Measurements from ENCODE around the gene TLR2.
"Not testable (repeated sequence)": the region's sequence is repeated elsewhere in the genome, so short reads cannot be mapped to it uniquely, and the experiment has no call there.

The TLR2 gene

DNA sequence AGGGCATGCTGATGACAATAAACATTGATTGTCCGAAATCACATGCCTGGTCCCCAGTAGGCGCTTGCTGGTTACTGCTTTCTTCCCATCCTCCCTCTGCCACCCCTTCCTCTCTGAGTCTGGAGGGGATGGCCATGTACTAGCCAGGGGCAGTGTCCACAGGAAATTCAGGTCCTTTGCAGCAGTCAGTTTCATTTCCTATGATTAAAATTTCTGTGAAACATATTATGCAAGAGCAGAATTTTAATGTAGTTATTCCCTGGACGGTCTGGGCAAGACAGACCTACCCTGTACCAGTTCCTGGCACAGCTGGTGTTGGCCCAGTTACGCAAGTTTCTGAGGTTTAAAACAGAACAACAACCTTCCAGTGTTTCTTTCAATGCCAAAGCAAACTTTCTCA lies 28.2 kb upstream of the TLR2 start:
- no peak for DNase-seq (ENCODE audit: low read depth in 1 of 2, low spot score in 1 of 2)

- no peak for DNase-seq (ENCODE audit: low read depth in 1 of 2, low spot score in 1 of 2)
Observed at GRCh38 chr4:153661215-153661822, 22.8 kb upstream of the TLR2 start.

DNA sequence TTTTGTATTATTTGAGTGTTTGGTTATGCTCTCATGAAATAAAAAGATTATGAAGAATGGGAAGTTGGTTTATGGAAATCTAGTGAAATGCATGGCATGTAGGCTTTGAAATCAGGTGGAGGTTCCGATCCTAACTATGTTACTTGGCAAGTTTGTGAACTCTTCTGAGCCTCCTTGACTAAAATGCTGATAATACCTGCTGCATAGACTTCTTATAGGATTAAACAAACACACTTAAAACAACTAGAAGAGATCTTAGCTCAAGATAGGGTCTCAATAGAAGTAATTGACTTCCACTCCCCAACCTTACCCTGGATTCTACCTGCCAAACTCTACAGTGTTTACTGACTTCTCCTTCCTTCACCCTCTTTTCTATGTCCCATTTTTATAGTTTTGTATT lies 22.2 kb upstream of the TLR2 start:
- no peak for DNase-seq (ENCODE audit: low read depth in 1 of 2, low spot score in 1 of 2)

GRCh38 chr4:153663667-153664066 lies 20.4 kb upstream of the TLR2 start:
- no peak for DNase-seq (ENCODE audit: low read depth in 1 of 2, low spot score in 1 of 2)

GRCh38 chr4:153666505-153666904 lies 17.6 kb upstream of the TLR2 start:
- DNase-seq (ENCODE audit: low read depth in 1 of 2, low spot score in 1 of 2) = not testable (repeated sequence)

DNA sequence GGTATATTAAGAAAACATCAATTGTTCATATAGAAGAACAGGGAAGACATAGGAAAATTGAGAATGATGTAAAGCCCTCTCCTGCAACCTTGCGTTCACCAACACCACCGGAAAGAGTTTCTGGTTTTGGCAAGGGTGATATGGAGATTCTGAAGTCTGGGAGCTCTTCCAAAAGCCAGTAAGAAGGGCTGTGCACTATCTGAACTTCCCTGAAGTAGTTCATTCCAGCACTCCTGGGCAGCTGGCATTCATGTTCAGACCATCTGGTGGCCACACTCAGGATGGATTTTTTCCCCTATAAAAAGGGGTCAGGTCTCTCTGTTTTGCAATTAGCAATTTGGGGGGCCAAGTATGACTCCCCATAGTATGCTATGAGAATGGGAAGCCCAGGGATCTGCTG lies 15.4 kb upstream of the TLR2 start:
- DNase-seq (ENCODE audit: low read depth in 1 of 2, low spot score in 1 of 2) = no peak

GRCh38 chr4:153669838-153670237 lies 14.2 kb upstream of the TLR2 start:
- no peak for DNase-seq (ENCODE audit: low read depth in 1 of 2, low spot score in 1 of 2)

DNA sequence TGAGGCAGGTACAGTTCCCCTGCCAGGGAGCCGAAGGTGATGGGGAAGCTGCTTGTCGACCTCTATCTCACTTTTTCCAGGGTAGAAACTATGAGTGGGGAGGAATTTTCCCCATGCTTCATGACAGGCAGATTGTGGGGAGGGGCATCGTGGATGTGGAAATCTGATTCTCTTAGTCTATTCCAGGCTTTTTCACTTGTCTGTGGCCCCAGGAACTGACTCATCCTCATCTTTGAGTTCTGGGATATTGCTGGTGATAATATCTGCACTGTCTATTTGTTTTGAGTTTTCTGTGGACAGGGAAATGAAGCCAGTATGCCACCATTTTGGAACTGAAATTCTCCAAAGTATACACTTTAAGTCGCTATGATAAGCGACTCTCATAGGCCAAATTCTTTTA lies 7.6 kb upstream of the TLR2 start:
- DNase-seq (ENCODE audit: low read depth in 1 of 2, low spot score in 1 of 2) = no peak

DNA sequence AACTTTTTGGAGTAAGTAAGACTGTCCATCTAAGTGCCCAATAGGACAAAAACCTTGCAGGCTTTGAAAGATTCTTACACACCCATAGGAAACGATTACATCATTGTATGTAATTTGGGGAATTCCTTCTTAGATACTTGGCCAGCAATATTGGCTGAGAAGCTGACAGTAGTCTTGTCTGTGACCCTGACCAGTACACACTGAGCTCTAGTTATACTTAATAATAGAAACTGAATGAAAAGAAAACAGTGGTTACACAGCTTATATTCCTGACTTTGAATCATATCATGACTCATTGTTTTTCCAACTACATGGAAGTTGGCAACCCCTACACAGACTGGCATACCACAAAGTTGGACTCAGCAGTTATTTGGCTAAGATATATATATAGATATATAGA lies 7.1 kb upstream of the TLR2 start:
- DNase-seq (ENCODE audit: low read depth in 1 of 2, low spot score in 1 of 2) = no peak

- DNase-seq (ENCODE audit: low read depth in 1 of 2, low spot score in 1 of 2) = no peak
Observed at GRCh38 chr4:153679486-153679885, 4.6 kb upstream of the TLR2 start.

DNA sequence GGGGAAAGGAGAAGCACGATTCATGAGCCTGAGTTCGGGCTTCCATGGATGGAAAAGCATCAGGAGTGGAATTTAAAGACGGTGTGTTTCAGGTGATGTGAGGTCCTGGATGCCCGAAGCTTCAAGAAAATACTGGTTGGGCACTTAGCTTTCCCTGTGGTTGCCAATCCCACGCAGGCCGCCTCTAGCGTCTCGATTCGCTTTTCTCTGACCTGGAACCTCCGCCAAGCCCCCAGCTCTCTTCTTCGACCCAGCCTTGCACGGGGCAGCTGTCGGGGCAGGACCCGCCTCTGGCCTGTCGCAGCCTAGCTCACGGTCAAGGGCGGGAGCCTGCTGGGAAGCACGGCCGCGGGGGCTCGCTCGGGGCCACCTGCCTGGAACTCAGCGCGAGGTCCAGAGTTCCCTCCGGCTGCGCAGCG lies 308 bp upstream of the TLR2 start:
- DNase-seq (ENCODE audit: low read depth in 1 of 2, low spot score in 1 of 2) = no peak

- no peak for DNase-seq (ENCODE audit: low read depth in 1 of 2, low spot score in 1 of 2)
Observed at GRCh38 chr4:153684971-153685371, 891 bp downstream of the TLR2 start.

DNA sequence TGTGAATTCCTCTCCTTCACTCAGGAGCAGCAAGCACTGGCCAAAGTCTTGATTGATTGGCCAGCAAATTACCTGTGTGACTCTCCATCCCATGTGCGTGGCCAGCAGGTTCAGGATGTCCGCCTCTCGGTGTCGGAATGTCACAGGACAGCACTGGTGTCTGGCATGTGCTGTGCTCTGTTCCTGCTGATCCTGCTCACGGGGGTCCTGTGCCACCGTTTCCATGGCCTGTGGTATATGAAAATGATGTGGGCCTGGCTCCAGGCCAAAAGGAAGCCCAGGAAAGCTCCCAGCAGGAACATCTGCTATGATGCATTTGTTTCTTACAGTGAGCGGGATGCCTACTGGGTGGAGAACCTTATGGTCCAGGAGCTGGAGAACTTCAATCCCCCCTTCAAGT lies 20.4 kb downstream of the TLR2 start:
- no peak for DNase-seq (ENCODE audit: low read depth in 1 of 2, low spot score in 1 of 2)

GRCh38 chr4:153705743-153706468 lies 21.8 kb downstream of the TLR2 start:
- DNase-seq (ENCODE audit: low read depth in 1 of 2, low spot score in 1 of 2) = no peak

DNA sequence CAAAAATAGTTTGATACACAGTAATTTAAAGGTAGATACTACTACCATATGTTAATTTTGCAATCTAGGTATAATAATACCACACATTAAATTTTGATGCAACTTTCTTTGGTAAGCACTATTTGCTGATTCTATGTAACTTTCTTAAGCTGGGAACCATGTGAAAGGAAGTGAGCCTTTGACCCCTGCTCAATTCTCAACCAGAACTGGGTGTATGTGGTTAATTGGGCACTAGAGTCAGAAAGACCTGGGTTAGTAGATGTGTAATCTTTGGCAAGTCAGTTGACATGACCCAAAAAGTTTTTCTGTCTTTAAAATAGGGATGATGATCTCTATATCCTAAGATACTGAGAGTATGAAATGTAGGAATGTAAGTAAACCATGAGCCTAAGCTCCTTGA lies 22.4 kb downstream of the TLR2 start:
- no peak for DNase-seq (ENCODE audit: low read depth in 1 of 2, low spot score in 1 of 2)

- DNase-seq (ENCODE audit: low read depth in 1 of 2, low spot score in 1 of 2) = no peak
Observed at GRCh38 chr4:153710681-153711080, 26.6 kb downstream of the TLR2 start.

GRCh38 chr4:153713866-153714646 lies 30.0 kb downstream of the TLR2 start:
- no peak for DNase-seq (ENCODE audit: low read depth in 1 of 2, low spot score in 1 of 2)

DNA sequence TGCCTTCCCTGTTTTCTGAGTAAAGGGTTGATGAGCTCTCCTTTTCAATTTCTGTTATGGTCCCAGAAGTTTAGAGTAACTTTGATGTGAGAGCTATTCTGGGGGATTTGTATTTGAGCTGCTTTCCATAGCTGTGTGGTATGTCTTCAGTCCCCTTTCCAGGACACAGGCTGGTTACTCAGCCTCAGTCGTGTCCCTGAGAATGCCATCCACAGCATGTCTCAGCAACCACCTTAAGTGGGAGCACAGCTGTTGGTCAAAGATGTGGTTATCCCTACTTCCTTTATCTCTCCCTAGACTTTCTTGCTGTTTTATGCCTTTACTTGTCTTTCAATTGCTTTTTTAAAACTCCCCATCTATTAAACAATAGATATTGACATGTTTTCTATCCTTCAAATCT lies 38.0 kb downstream of the TLR2 start:
- no peak for DNase-seq (ENCODE audit: low read depth in 1 of 2, low spot score in 1 of 2)

- DNase-seq (ENCODE audit: low read depth in 1 of 2, low spot score in 1 of 2) = no peak
Observed at GRCh38 chr4:153724606-153725005, 40.5 kb downstream of the TLR2 start.

- DNase-seq (ENCODE audit: low read depth in 1 of 2, low spot score in 1 of 2) = no peak
Observed at GRCh38 chr4:153725136-153725830, 41.2 kb downstream of the TLR2 start.

DNA sequence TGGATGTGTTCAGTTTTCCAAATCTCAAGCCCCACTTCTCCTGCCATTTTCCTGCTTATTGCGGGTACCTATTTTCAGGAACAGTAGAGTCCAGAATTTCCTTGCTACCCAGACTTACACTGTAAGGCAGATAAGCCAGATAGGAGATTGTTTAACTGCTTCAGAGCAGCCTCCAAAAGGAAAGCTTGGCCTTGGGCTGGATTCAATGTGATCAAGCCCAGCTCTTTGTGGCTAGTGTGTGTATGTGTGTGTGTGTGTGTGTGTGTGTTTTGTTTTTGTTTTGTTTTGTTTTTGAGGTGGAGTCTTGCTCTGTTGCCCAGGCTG lies 41.7 kb downstream of the TLR2 start:
- DNase-seq (ENCODE audit: low read depth in 1 of 2, low spot score in 1 of 2) = no peak

DNA sequence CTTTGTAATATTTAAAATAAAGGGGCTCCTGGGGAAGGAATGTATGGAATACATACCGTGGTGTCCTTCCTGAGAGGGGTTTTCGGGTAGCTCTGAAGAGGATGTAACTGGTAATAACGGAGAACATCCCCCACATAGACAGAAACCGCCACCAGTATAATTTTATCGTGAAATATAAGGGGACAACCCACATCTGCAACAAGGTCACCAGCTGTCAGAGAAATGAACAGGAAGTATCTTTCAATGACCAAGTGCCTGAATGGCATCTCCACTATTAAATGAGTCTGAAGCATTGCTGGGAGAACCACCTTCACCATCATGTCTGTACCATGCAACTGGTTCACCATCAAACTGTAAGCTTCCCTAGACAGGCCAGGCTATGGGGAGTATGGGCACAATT lies 44.1 kb downstream of the TLR2 start:
- DNase-seq (ENCODE audit: low read depth in 1 of 2, low spot score in 1 of 2) = no peak
